ENCODE data around the gene WFDC10B.
"Not testable (repeated sequence)": the region's sequence is repeated elsewhere in the genome, so short reads cannot be mapped to it uniquely, and the experiment has no call there.

The WFDC10B gene

DNA sequence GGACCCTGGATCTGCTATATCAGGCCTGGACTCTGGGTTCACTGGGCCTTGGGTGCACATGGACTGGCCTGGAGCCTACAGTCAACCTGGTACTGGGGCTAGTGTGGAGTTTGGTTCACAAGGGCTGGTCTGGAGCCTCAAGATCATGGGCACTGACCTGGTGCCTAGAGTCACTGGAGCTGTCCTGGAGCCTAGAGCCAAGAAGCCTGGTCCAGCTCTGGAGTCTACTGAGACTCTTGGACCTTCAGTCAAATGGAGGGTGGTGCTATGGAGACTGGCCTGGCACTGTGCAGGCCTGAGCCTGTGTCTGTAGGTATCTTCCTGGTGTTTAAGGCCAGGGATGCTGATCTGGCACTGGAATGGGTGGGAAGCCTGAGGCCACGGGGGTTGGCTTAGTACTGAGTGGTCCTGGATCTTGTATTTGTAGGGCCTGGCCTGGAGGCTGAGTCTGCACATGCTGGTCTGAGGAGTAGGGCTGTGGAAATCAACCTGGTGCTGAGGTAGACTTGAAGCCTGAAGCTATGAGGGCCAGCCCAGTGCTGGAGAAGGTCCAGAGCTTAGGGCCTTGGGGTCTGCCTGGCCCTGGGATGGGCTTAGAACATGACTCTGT lies 57.3 kb downstream of the WFDC10B start:
- TF ChIP-seq CTCF (conservative IDR thresholded peaks at IDR 0.05; ENCODE audit: low read depth, low read length), result no peak
- no peak for DNase-seq (ENCODE audit: low read depth)
- H3K4me3 ChIP-seq (ENCODE audit: low read length), result no peak overlapping the region

GRCh38 chr20:45646875-45647274 lies 57.9 kb downstream of the WFDC10B start:
- H3K4me3 ChIP-seq (ENCODE audit: low read length), result no peak overlapping the region
- DNase-seq (ENCODE audit: low read depth), result no peak
- TF ChIP-seq CTCF (conservative IDR thresholded peaks at IDR 0.05; ENCODE audit: low read depth, low read length), result no peak

- H3K4me3 ChIP-seq (ENCODE audit: low read length); DNase-seq (ENCODE audit: low read depth): not testable (repeated sequence)
Observed at GRCh38 chr20:45645869-45646268, 59.0 kb downstream of the WFDC10B start.

- not testable (repeated sequence) for H3K4me3 ChIP-seq (ENCODE audit: low read length); DNase-seq (ENCODE audit: low read depth)
Observed at GRCh38 chr20:45641076-45641475, 63.7 kb downstream of the WFDC10B start.

GRCh38 chr20:45639687-45640086 lies 65.1 kb downstream of the WFDC10B start:
- DNase-seq (ENCODE audit: low read depth), result no peak
- no peak overlapping the region for H3K4me3 ChIP-seq (ENCODE audit: low read length)
- no peak for TF ChIP-seq CTCF (conservative IDR thresholded peaks at IDR 0.05; ENCODE audit: low read depth, low read length)

GRCh38 chr20:45636513-45636912 lies 68.3 kb downstream of the WFDC10B start:
- no peak for DNase-seq (ENCODE audit: low read depth)
- H3K4me3 ChIP-seq (ENCODE audit: low read length), result no peak overlapping the region
- TF ChIP-seq CTCF (conservative IDR thresholded peaks at IDR 0.05; ENCODE audit: low read depth, low read length), result no peak
